Keratinocyte (primary cell): ENCODE measurements around the gene MSX2. TPM values are rescaled to one million over a fixed set of nuclear protein-coding genes. Genes with fewer than 3 reads are reported as not detected.

Source experiments
- DNase-seq: peaks from one replicate; pipeline ENCODE4 v3.0.0-alpha.2; 2011; ENCODE audit warnings: low read depth, missing footprints, low spot score
- FAIRE-seq: peaks from 2 replicates; lab custom pipeline; 2011; peaks lifted over from hg19 to GRCh38; lab: Jason Lieb, UNC
- H2AFZ ChIP-seq: 2 replicates; pipeline ENCODE4 v1.6.0; 2012; ENCODE audit warnings: low read length, control low read depth, inconsistent platforms; ENCODE audit not compliant: control insufficient read depth
- H3K27ac ChIP-seq: 2 replicates; pipeline ENCODE4 v1.5.1; 2011; ENCODE audit warnings: low read length; ENCODE audit not compliant: control insufficient read depth, insufficient read depth
- H3K27me3 ChIP-seq: 3 replicates; pipeline ENCODE4 v1.6.0; 2011; ENCODE audit warnings: low read length; ENCODE audit not compliant: control insufficient read depth, insufficient read depth; ENCODE audit errors: extremely low read depth
- H3K36me3 ChIP-seq, 2 experiments: 2 replicates in 1 of 2; 3 replicates in 1 of 2; pipeline ENCODE4 v1.5.1; 2011; ENCODE audit warnings: low read length in 2 of 2, mild to moderate bottlenecking in 1 of 2; ENCODE audit not compliant: control insufficient read depth in 2 of 2, insufficient read depth in 2 of 2; ENCODE audit errors: extremely low read depth in 1 of 2
- H3K4me1 ChIP-seq: 3 replicates; pipeline ENCODE4 v1.5.1; 2011; ENCODE audit warnings: low read length; ENCODE audit not compliant: control insufficient read depth, insufficient read depth; ENCODE audit errors: extremely low read depth
- H3K4me2 ChIP-seq: 3 replicates; pipeline ENCODE4 v1.6.0; 2011; ENCODE audit warnings: low read depth, low read length; ENCODE audit not compliant: control insufficient read depth, insufficient read depth; ENCODE audit errors: extremely low read depth
- H3K4me3 ChIP-seq, 3 experiments: fragments of 200-600 bp in 1 of 3; sonication (generic) in 1 of 3; 2 replicates in 2 of 3; 3 replicates in 1 of 3; pipeline ENCODE4 v1.5.1; 2011 to 2016; ENCODE audit warnings: low read length in 3 of 3, mild to moderate bottlenecking in 3 of 3, control low read depth in 2 of 3, inconsistent platforms in 1 of 3, low read depth in 1 of 3, mixed read lengths in 1 of 3, mixed run types in 1 of 3, moderate library complexity in 1 of 3; ENCODE audit not compliant: control insufficient read depth in 2 of 3, insufficient read depth in 2 of 3; ENCODE audit errors: extremely low read depth in 1 of 3
- H3K79me2 ChIP-seq: 2 replicates; pipeline ENCODE4 v1.6.0; 2012; ENCODE audit warnings: low read length; ENCODE audit not compliant: control insufficient read depth, insufficient read depth
- H3K9ac ChIP-seq: 3 replicates; pipeline ENCODE4 v1.6.0; 2011; ENCODE audit warnings: low read length; ENCODE audit not compliant: control insufficient read depth, insufficient read depth; ENCODE audit errors: extremely low read depth
- H3K9me1 ChIP-seq: 3 replicates; pipeline ENCODE4 v1.6.0; 2011; ENCODE audit warnings: low read length; ENCODE audit not compliant: control insufficient read depth, insufficient read depth; ENCODE audit errors: extremely low read depth
- H3K9me3 ChIP-seq: 2 replicates; pipeline ENCODE4 v1.5.1; 2012; ENCODE audit warnings: low read depth, low read length; ENCODE audit not compliant: control insufficient read depth
- H4K20me1 ChIP-seq: 3 replicates; pipeline ENCODE4 v1.6.0; 2011; ENCODE audit warnings: low read length; ENCODE audit not compliant: control insufficient read depth, insufficient read depth; ENCODE audit errors: extremely low read depth
- CTCF ChIP-seq, 3 experiments: IDR thresholded peaks in 1 of 3; conservative IDR thresholded peaks in 1 of 3; optimal IDR thresholded peaks in 1 of 3; 2 replicates in 2 of 3; 3 replicates in 1 of 3; pipeline versions ENCODE3 to v1.5.1; 2011; ENCODE audit warnings: low read length in 3 of 3, mild to moderate bottlenecking in 3 of 3, moderate library complexity in 2 of 3, control low read depth in 1 of 3, inconsistent platforms in 1 of 3; ENCODE audit not compliant: insufficient read depth in 2 of 3; ENCODE audit errors: extremely low read depth in 1 of 3
- EZH2 ChIP-seq: IDR thresholded peaks from one replicate; pipeline ENCODE4 v1.6.1; 2012; ENCODE audit warnings: inconsistent platforms, mild to moderate bottlenecking, low read length, moderate library complexity
- dilution Hi-C: fragments of 300-500 bp; cut with MboI; formaldehyde crosslinking; loops from one replicate; pipeline ENCODE4 v1.7.0; 2020; ENCODE audit warnings: low sequenced_read_pairs; ENCODE audit not compliant: extremely low pct_ligation_motif_present
- polyA plus RNA-seq, 5 experiments: library from polyadenylated mRNA; depleted of rRNA in 3 of 5; stranded (reverse) in 3 of 5; stranded (forward) in 1 of 5; unstranded in 1 of 5; fragments of >200 nt; gene quantifications; 1 replicate in 1 of 5; 2 replicates in 3 of 5; 3 replicates in 1 of 5; pipeline versions ENCODE4 v1.2.1 to v1.2.3, GENCODE V29; 2011 to 2012; ENCODE audit warnings: missing spikeins in 2 of 5, low read depth in 1 of 5, low replicate concordance in 1 of 5

The MSX2 gene
- polyA plus RNA-seq, 1 donor (not counting 4 experiments of a cell fraction or from before 2014, with no cell fraction given): 2.7 TPM

- H3K79me2 ChIP-seq: no peaks in the 10 kb centered on the region
- no peaks in the 10 kb centered on the region for H3K9me3 ChIP-seq
- H3K27ac ChIP-seq: no peak overlapping the region
- no peaks in the 10 kb centered on the region for H3K36me3 ChIP-seq
- TF ChIP-seq CTCF (optimal IDR thresholded peaks at IDR 0.05 in 1 of 3, IDR thresholded peaks at IDR 0.05 in 1 of 3, conservative IDR thresholded peaks at IDR 0.05 in 1 of 3; ENCODE audit: extremely low read depth in 1 of 3, insufficient read depth in 2 of 3, low read length in 3 of 3): no peak
- peak; percentile 66 for TF ChIP-seq EZH2
- dilution Hi-C loops: no loop called here
- no peaks in the 10 kb centered on the region for H3K9me1 ChIP-seq
- H4K20me1 ChIP-seq: no peaks in the 10 kb centered on the region
- no peaks in the 10 kb centered on the region for H3K4me1 ChIP-seq
- peaks cover 24% of the 10 kb centered on the region for H3K27me3 ChIP-seq
- H3K9ac ChIP-seq: no peak overlapping the region
- DNase-seq: no peak
- H3K4me2 ChIP-seq: peak overlapping the region; percentile 22
- no peak for FAIRE-seq
- no peak overlapping the region for H2AFZ ChIP-seq
- no peak overlapping the region for H3K4me3 ChIP-seq
Measured at GRCh38 chr5:174688441-174689354, 35.7 kb upstream of the MSX2 start.

DNA sequence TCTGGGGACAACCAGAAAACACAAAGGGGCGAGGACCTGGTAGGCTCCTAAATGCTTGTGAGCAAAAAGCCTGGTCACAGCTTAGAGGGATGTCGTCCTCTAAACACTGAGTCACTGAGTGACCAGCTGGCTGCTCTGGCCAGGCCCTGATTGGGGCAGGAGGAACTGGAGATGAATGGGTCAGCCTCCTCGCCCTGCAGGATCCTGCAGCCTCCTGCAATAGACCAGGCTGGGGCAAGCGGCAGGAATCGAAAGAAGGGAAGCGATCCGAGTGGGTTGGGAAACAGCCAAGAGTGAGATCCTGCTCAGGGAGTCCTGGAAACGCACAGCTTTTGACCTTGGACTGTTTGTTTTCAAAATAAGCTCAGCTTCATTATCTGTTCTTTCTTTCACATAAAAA lies 34.1 kb upstream of the MSX2 start:
- H2AFZ ChIP-seq: no peak overlapping the region
- no peaks in the 10 kb centered on the region for H3K4me1 ChIP-seq
- H3K4me3 ChIP-seq: no peak overlapping the region
- no peaks in the 10 kb centered on the region for H3K79me2 ChIP-seq
- no peaks in the 10 kb centered on the region for H3K36me3 ChIP-seq
- TF ChIP-seq EZH2: no peak
- TF ChIP-seq CTCF (optimal IDR thresholded peaks at IDR 0.05 in 1 of 3, IDR thresholded peaks at IDR 0.05 in 1 of 3, conservative IDR thresholded peaks at IDR 0.05 in 1 of 3; ENCODE audit: extremely low read depth in 1 of 3, insufficient read depth in 2 of 3, low read length in 3 of 3): no peak
- no peaks in the 10 kb centered on the region for H3K9me3 ChIP-seq
- no peak for FAIRE-seq
- DNase-seq: no peak
- no peak overlapping the region for H3K4me2 ChIP-seq
- H3K9me1 ChIP-seq: no peaks in the 10 kb centered on the region
- no peak overlapping the region for H3K9ac ChIP-seq
- no peaks in the 10 kb centered on the region for H4K20me1 ChIP-seq
- H3K27ac ChIP-seq: no peak overlapping the region
- peaks cover 28% of the 10 kb centered on the region for H3K27me3 ChIP-seq
- dilution Hi-C loops: no loop called here
